ENCODE results near the gene PHYHIPL.

The PHYHIPL gene

GRCh38 chr10:59181668-59182067, 5.2 kb downstream of the PHYHIPL start:
- no peaks in the 10 kb centered on the region for H3K4me1 ChIP-seq (ENCODE audit: control insufficient read depth in 1 of 2, insufficient read depth in 1 of 2, low read depth in 1 of 2, low read length in 1 of 2)
- H3K27me3 ChIP-seq: peaks cover 33% of the 10 kb centered on the region
- H3K27ac ChIP-seq: no peak overlapping the region
- H3K36me3 ChIP-seq: no peaks in the 10 kb centered on the region
- no peaks in the 10 kb centered on the region for H3K9me3 ChIP-seq
- TF ChIP-seq CTCF (IDR thresholded peaks at IDR 0.05): no peak
- H3K4me3 ChIP-seq (ENCODE audit: low read depth in 1 of 2, low read length in 1 of 2): no peak overlapping the region

- no peak for TF ChIP-seq CTCF (IDR thresholded peaks at IDR 0.05)
- H3K4me1 ChIP-seq (ENCODE audit: control insufficient read depth in 1 of 2, insufficient read depth in 1 of 2, low read depth in 1 of 2, low read length in 1 of 2): no peaks in the 10 kb centered on the region
Measured at GRCh38 chr10:59190332-59190731, 13.9 kb downstream of the PHYHIPL start.

GRCh38 chr10:59206204-59206720, 29.8 kb downstream of the PHYHIPL start:
- Histone ChIP-seq H3K27me3 (no peaks in the 10 kb centered on the region), H3K4me1 (ENCODE audit: control insufficient read depth in 1 of 2, insufficient read depth in 1 of 2, low read depth in 1 of 2, low read length in 1 of 2) (no peaks in the 10 kb centered on the region), H3K36me3 (no peaks in the 10 kb centered on the region), H3K4me3 (ENCODE audit: low read depth in 1 of 2, low read length in 1 of 2) (no peak overlapping the region), H3K27ac (no peak overlapping the region), H3K9me3 (no peaks in the 10 kb centered on the region)
- no peak for TF ChIP-seq CTCF (IDR thresholded peaks at IDR 0.05)

More at GRCh38 chr10:59190332-59190731, 13.9 kb downstream of the PHYHIPL start:
- Histone ChIP-seq H3K36me3 (no peaks in the 10 kb centered on the region), H3K9me3 (no peaks in the 10 kb centered on the region), H3K4me3 (ENCODE audit: low read depth in 1 of 2, low read length in 1 of 2) (no peak overlapping the region), H3K27ac (no peak overlapping the region), H3K27me3 (no peaks in the 10 kb centered on the region)

GRCh38 chr10:59212301-59212798, 35.9 kb downstream of the PHYHIPL start:
- H3K4me3 ChIP-seq (ENCODE audit: low read depth in 1 of 2, low read length in 1 of 2): no peak overlapping the region
- no peaks in the 10 kb centered on the region for H3K9me3 ChIP-seq
- no peaks in the 10 kb centered on the region for H3K36me3 ChIP-seq
- TF ChIP-seq CTCF (IDR thresholded peaks at IDR 0.05): no peak
- H3K27me3 ChIP-seq: no peaks in the 10 kb centered on the region
- H3K27ac ChIP-seq: no peak overlapping the region
- H3K4me1 ChIP-seq (ENCODE audit: control insufficient read depth in 1 of 2, insufficient read depth in 1 of 2, low read depth in 1 of 2, low read length in 1 of 2): no peaks in the 10 kb centered on the region

- no peaks in the 10 kb centered on the region for H3K4me1 ChIP-seq (ENCODE audit: control insufficient read depth in 1 of 2, insufficient read depth in 1 of 2, low read depth in 1 of 2, low read length in 1 of 2)
- no peaks in the 10 kb centered on the region for H3K36me3 ChIP-seq
- no peak for TF ChIP-seq CTCF (IDR thresholded peaks at IDR 0.05)
- no peaks in the 10 kb centered on the region for H3K27me3 ChIP-seq
- H3K4me3 ChIP-seq (ENCODE audit: low read depth in 1 of 2, low read length in 1 of 2): no peak overlapping the region
- H3K9me3 ChIP-seq: no peaks in the 10 kb centered on the region
- H3K27ac ChIP-seq: no peak overlapping the region
Measured at GRCh38 chr10:59214160-59214559, 37.7 kb downstream of the PHYHIPL start.

Measured in neutrophil (primary cell).